GM12801 (cell line): ENCODE data around the gene TUBA1A.

Experiments used
- TF ChIP-seq, protein P1 (sequence below): IDR thresholded peaks from one replicate; pipeline ENCODE4 v1.5.1; 2011; ENCODE audit warnings: control low read depth; ENCODE audit not compliant: insufficient read length; ENCODE audit errors: extremely low read depth

TUBA1A gene

DNA sequence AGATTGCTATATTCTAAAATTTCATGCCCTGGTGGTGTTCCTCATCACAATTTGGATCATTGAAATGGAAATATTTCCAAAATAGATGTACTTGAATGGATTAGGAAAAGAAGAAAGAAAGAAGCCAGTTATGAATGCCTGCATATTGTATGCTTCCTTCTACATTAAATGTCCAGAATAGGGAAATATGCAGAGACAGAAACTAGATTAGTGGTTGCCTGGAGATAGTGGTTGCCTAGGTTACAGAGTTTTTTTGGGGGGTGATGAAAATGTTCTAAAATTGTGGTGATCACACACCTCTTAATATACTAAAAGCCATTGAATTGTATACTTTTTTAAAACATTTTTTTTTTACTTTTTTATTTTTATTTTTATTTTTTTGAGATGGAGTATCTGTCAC is 18.0 kb downstream of the TUBA1A start:
- TF ChIP-seq, protein P1, sequence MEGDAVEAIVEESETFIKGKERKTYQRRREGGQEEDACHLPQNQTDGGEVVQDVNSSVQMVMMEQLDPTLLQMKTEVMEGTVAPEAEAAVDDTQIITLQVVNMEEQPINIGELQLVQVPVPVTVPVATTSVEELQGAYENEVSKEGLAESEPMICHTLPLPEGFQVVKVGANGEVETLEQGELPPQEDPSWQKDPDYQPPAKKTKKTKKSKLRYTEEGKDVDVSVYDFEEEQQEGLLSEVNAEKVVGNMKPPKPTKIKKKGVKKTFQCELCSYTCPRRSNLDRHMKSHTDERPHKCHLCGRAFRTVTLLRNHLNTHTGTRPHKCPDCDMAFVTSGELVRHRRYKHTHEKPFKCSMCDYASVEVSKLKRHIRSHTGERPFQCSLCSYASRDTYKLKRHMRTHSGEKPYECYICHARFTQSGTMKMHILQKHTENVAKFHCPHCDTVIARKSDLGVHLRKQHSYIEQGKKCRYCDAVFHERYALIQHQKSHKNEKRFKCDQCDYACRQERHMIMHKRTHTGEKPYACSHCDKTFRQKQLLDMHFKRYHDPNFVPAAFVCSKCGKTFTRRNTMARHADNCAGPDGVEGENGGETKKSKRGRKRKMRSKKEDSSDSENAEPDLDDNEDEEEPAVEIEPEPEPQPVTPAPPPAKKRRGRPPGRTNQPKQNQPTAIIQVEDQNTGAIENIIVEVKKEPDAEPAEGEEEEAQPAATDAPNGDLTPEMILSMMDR = no peak

DNA sequence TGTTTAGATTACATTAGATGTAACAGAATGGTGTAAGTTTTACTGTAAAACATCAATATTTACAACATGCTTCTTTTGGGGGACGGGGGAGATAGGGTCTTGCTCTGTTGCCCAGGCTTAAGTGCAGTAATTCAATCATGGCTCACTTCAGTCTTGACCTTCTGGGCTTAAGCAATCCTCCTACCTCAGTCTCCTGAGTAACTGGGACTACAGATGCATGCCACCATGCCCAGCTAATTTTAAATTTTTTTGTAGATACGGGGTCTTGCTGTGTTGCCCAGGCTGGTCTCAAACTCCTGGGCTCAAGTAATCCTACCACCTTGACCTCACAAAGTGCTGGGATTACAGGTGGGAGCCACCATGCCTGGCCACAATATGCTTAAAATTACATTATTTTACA is 23.8 kb downstream of the TUBA1A start:
- TF ChIP-seq, protein P1 = no peak

DNA sequence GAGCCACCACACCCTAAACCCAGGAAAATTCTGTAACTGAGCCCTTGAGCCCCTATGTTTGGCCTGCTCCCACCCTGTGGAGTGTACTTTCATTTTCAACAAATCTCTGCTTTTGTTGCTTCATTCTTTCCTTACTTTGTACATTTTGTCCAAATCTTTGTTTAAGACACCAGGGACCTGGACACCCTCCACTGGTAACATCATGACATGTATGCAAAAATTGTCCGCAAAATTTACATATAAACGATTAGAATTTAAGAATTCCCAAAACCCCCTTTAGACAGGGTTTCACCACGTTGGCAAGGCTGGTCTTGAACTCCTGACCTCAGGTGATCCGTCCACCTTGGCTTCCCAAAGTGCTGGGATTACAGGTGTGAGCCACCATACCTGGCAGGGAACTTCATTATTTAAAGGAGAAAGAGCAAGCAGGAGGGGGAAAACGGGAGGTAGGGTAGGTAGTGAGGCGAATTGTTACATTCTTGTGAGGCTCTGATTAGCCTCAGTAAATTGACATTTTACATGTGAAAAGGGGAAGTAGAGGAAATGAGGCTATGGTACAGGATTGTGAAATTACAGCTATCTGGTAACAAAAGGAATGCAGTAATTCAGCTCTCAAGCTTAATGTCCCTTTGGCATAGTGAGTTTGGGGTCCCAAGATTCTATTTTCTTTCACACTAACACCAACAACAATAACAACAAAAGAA is 27.6 kb downstream of the TUBA1A start:
- TF ChIP-seq, protein P1 = no peak

DNA sequence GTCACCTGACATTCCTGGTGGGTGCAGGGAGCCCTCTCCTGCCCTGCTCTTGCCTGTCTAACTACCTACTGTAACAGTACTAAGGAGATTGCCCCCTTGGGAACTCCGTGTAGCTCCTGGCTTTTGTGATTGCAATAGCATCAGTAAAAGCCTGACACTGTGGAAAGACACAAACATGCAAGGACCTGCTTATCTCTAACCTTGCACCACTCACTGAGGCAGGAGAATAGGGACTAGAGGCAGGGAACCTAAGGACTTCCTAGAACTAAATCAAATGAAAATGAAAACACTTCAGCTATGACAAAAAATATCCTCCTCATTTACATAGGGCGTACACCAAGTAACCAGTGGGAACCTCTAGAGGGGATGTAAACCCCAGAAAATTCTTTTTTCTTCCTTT is 28.5 kb downstream of the TUBA1A start:
- TF ChIP-seq, protein P1 = no peak

DNA sequence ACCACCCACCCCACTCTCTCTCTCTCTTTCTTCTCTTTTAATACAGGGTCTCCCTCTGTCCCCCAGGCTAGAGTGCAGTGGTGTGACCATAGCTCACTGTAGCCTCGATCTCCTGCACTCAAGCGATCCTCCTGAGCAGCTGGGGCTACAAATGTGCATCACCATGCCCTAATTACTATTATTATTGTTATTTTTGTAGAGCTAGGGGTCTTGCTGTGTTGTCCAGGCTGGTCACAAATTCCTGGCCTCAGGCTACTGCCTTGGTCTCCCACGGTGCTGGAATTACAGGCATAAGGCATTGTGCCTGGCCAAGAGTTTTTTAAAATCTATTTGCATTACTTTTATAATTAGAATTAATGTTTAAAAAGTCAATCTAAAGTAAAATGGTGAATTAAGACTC is 34.7 kb downstream of the TUBA1A start:
- TF ChIP-seq, protein P1 = no peak

DNA sequence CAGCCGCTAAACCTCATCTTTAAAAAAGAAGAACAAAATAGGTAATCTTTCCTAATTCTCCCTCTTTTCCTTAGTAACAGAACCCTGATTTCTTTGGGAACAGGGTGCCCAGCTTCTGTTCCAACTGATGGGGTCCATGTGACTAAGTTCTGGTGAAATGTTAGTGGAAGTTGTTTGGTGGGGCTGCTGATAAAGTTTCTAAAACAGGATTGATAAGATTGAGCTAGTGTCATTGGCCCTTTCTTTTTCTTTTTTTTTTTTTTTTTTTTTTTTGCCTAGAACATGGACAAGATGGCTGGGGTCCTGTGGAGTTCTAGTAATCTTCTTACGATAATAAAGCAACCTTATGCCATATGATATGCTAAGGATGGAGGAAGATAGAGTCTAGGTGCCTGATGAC is 41.5 kb downstream of the TUBA1A start:
- TF ChIP-seq, protein P1 = no peak

DNA sequence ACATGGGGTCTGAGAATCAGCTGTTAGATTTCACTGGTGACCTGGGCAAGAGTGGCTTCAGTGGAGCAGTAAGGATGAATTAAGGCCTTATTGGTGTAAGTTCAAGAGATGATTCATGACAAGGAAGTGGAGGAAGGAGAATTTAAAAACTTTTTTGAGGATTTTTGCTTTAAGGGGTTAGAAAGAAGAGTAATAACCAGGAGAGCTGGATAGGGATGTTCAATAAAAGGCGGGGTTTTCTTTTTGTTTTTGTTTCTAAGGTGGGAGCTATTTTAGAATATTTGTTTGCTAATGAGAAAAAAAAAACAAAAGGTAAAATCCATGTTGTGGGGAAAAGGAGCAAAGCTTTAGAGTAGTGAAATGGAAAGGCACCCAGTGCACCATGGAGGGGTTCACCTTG is 42.5 kb downstream of the TUBA1A start:
- TF ChIP-seq, protein P1 = no peak
